ENCODE measurements around the gene CBR3.
A peak's percentile ranks its signal among the peaks of the same experiment; 100 is the strongest.

CBR3 gene

DNA sequence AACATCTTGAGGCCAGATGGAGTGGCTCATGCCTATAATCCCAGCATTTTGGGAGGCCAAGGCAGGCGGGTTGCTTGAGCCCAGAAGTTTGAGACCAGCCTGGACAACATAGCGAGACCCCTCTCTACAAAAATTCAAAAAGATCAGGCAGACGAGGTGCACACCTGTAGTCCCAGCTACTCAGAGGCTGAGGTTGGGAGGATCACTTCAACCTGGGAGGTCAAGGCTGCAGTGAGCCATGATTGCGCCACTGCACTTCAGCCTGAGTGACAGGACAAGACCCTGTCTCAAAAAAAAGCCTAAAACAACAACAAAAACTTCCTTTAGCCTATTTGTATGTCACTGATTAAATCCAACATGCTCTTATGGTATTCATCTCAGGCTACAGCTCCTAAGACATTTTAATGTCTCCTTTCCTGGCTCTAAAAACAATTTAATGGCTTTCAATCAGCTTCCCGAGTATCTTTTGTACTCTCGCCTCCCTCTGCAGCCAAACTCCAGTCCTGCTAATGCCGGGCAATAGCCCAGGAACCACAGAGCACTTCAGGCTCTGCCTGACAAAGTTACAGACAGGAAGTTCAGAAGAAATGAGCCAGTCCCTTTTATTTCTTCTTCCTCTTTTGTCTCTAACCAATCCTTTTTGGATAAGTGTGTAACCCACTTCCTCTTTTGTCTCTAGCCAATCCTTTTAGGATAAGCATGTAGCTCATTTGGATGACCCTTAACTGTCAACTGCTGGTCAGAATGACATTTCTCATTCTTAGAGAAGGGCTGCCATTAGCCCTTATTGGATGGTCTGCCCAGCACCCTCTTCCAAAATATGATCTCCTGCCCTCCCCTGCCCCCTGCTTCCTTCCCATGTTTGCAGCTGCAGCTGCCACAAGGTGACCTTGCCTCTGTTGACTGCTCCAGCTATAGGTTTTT, 15.2 kb downstream of the CBR3 start:
- in situ Hi-C loops (cut with MboI; ENCODE audit: low sequenced_read_pairs, unreplicated experiment) = loop anchor here (5.0 kb wide), 1 partner anchor 182 kb away; no protein-coding TSS in a partner anchor
- DNase-seq (ENCODE audit: low spot score) = peak; percentile 49
- TF ChIP-seq, protein P1, sequence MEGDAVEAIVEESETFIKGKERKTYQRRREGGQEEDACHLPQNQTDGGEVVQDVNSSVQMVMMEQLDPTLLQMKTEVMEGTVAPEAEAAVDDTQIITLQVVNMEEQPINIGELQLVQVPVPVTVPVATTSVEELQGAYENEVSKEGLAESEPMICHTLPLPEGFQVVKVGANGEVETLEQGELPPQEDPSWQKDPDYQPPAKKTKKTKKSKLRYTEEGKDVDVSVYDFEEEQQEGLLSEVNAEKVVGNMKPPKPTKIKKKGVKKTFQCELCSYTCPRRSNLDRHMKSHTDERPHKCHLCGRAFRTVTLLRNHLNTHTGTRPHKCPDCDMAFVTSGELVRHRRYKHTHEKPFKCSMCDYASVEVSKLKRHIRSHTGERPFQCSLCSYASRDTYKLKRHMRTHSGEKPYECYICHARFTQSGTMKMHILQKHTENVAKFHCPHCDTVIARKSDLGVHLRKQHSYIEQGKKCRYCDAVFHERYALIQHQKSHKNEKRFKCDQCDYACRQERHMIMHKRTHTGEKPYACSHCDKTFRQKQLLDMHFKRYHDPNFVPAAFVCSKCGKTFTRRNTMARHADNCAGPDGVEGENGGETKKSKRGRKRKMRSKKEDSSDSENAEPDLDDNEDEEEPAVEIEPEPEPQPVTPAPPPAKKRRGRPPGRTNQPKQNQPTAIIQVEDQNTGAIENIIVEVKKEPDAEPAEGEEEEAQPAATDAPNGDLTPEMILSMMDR (IDR thresholded peaks at IDR 0.05; ENCODE audit: borderline replicate concordance, control extremely low read depth, extremely low read depth, insufficient read depth, missing control alignments) = no peak

DNA sequence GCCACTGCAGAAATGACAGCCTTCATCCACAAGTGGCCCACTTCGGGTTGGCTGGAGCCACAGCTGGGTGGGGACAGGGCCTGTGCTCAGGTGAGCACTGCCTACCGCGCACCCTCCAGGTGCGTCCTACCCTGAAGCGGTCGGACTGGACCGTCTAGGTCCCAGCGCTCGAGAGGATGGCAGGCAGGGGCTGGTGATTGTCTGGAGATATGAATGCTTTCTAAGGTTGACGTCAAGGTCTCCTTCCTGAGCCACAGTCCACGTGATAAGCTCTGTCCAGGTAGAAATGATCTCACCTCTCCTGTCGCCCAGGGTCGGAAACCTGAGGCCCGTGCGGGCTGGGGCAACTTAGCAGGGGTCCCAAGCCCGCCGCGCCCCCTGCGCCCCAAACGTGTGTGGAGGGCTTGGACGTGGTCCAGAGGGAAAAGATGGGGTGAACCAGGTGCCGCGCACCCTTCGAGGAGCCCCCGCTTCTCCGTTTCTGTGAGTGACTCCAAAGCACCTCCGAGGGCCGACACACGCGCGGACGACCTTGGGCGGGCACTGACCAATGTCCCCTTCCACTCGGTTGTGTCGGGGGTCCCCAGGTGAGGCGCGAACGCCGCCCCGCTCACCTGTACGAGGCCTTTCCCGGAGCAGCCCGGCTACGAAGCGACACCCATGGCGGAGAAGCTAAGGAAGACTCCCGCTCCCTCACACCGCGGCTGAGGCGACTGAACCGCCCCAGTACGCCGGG, 20.9 kb downstream of the CBR3 start:
- in situ Hi-C loops (cut with MboI; ENCODE audit: low sequenced_read_pairs, unreplicated experiment) = no loop called here
- DNase-seq (ENCODE audit: low spot score) = no peak
- TF ChIP-seq, protein P1 (IDR thresholded peaks at IDR 0.05; ENCODE audit: borderline replicate concordance, control extremely low read depth, extremely low read depth, insufficient read depth, missing control alignments) = no peak

DNA sequence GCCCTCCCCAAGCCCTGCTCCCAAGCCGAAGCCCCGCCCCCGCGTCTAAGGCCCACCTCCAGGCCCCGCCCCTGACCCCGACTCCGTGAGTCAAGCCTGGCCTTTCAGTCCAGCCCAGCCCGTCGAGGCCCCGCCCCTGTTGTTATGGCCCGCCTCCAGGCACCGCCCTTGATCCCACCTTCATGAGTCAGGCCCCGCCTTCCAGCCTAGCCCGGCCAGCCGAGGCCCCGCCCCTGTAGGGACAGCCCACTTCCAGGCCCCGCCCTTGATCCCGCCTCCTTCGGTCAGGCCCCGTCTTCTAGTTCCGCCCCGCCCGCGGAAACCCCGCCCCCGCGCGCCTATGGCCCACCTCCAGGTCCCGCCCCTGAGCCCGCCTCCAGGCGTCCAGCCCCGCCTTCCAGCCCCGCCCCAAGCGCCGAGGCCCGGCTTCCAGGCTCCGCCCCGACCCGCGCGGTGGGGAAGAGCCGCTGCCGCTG, 21.5 kb downstream of the CBR3 start:
- in situ Hi-C loops (cut with MboI; ENCODE audit: low sequenced_read_pairs, unreplicated experiment) = no loop called here
- TF ChIP-seq, protein P1 (IDR thresholded peaks at IDR 0.05; ENCODE audit: borderline replicate concordance, control extremely low read depth, extremely low read depth, insufficient read depth, missing control alignments) = no peak
- peak; percentile 100 for DNase-seq (ENCODE audit: low spot score)

DNA sequence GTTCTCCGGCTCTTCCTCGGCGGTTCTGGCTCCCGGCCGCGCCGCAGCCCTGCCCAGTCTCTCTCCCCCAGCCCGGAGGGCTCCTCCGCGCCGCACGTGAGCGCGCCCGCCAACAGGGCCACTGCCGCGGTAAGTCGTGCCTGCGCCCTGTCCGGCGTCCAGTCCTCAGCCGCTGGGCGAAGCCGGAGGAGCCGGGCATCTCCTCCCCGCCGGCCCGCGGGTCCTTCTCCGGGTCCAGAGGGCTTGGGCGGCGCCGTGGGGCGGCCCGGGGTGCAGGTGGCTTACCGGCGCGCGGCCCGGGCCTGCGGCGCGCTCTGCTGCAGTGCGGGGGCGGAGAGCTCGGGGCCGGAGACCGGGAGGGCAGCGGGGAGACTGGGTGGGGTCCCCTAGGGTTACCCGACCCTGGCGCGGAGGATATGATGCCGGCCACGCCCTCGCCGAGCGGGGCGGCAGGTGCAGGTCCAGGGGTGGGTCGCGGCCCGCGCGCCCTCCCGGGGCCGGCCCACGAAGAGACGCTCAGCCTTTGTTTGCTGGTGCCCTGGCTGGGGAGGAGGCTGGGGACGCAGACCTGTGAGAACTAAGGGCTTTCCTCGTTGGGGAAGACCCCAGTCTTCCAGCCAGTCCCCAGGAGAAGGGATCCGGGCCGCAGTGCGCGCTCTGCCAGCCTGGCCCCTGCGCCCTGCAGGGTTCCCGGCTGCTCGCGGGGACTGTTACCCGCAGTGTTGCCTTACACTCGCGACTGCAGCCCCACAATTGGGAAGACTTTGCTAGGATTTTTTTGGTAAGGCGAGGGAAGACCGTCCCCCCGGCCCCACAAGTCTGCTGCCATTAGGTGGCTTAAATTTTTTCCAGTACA, 22.2 kb downstream of the CBR3 start, which contains the start of gene DOP1B:
Gene DOP1B (plus strand): TSS at position 10 of the 856 bp plus-strand sequence. CDS start 7,910 bp downstream, outside the sequence.
- in situ Hi-C loops (cut with MboI; ENCODE audit: low sequenced_read_pairs, unreplicated experiment) = no loop called here
- peak; percentile 62 for DNase-seq (ENCODE audit: low spot score)
- TF ChIP-seq, protein P1 (IDR thresholded peaks at IDR 0.05; ENCODE audit: borderline replicate concordance, control extremely low read depth, extremely low read depth, insufficient read depth, missing control alignments) = no peak

DNA sequence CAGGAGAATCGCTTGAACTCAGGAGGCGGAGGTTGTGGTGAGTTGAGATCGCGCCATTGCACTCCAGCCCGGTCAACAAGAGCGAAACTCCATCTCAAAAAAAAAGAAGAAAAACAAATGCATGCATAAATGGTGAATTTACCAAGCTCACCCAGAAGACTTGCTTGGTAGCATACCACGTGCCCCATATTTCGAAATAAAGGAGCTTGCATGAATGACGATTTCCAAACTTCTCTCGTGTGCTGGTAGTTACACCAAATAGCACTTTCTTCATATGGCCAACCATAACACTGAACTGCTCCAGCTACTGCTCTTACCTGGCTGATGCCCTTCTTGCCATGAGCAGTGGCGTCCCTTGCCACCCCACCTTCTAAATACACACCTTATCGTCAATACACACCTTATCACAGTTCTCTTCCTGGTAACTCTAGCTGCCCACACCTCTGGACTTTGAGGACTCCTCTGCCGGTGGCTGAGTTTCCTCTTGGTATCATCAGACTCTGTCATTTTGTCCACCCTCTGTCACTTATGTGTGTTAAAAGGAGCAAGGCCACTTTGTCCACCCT, 24.6 kb downstream of the CBR3 start:
- DNase-seq (ENCODE audit: low spot score) = no peak
- in situ Hi-C loops (cut with MboI; ENCODE audit: low sequenced_read_pairs, unreplicated experiment) = no loop called here
- TF ChIP-seq, protein P1 (IDR thresholded peaks at IDR 0.05; ENCODE audit: borderline replicate concordance, control extremely low read depth, extremely low read depth, insufficient read depth, missing control alignments) = no peak
